Measurements from ENCODE around the gene ELN. TPM values are rescaled to one million over a fixed set of nuclear protein-coding genes. Genes with fewer than 3 reads are reported as not detected.

ELN gene
- total RNA-seq, 1 experiment from 2014 or later = not detected

DNA sequence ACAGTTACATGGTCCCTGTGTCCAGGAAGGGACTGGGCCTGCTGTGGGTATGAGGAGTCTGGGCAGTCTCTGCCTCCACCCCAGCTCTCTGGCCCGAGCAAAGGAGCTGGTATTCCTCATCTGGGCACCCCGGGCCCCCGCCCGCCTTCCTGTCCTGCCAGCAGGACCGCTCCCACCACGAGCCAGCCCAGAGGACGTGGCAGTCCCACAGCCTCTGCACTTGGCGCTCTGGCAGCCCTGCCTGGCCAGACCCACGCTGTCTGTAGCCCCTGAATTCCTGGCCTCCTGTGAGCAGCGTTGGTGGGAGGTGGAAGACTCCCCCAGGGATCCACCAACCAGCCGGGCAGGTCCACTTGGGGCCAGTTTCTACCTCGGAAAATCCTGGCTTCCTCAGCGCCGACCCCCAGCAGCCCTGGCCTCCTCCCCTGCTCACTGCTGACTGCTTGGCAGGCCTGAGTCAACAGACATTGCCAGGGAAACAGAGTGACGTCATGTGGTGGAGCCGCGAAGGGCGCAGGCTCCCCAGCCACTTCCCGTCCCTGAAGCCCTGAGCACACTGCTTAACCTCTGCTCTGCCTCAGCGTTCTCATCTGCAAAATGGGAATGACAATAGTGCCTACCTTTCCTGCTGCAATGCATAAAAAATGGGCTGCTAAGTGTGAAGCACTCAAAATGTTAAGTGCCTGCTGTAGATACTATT, 34.0 kb downstream of the ELN start:
- Histone ChIP-seq H3K36me3 (no peaks in the 10 kb centered on the region), H3K9me3 (replicated peaks) (no peaks in the 10 kb centered on the region), H3K27ac (peak overlapping the region; percentile 91), H3K27me3 (replicated peaks) (no peaks in the 10 kb centered on the region), H3K4me3 (peak overlapping the region; percentile 26), H3K4me1 (replicated peaks) (peaks cover 11% of the 10 kb centered on the region)
- DNase-seq (ENCODE audit: low read depth in 1 of 2, low spot score in 2 of 2) = peak; percentile 78 to 91

DNA sequence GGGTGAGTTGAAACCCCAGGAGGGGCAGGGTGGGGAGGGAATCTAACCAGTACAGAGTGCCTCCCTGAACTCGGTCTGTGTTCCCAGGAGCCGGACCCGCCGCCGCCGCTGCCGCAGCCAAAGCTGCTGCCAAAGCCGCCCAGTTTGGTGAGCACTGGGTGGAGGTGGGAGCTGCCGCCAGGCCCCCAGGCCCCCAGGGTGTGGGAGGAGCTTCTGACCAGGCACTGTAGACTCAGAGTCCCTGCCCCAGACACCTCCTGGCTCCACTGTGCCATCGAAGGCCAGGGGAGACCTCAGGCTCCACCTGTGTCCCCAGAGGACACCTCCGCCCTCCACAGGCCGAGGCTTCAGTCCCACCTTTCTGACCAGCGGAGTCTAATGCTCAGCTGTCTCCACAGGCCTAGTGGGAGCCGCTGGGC, 35.3 kb downstream of the ELN start:
- Histone ChIP-seq H3K4me3 (no peak overlapping the region), H3K27ac (no peak overlapping the region), H3K36me3 (no peaks in the 10 kb centered on the region), H3K27me3 (replicated peaks) (no peaks in the 10 kb centered on the region), H3K4me1 (replicated peaks) (peaks cover 11% of the 10 kb centered on the region), H3K9me3 (replicated peaks) (no peaks in the 10 kb centered on the region)
- DNase-seq (ENCODE audit: low read depth in 1 of 2, low spot score in 2 of 2) = no peak

DNA sequence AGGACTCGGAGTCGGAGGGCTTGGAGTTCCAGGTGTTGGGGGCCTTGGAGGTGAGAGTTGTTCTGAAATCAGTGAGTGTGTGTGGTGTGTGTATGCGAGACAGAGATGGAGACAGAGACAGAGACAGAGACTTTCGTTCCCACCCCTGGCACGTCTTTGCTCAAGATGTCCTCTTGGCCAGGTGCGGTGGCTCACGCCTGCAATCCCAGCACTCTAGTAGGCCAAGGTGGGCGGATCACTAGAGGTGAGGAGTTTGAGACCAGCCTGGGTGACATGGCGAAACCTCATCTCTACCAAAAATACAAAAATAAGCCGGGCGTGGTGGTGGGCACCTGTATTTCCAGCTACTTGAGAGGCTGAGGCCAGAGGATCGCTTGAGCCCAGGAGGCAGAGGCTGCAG, 35.7 kb downstream of the ELN start:
- no peak for DNase-seq (ENCODE audit: low read depth in 1 of 2, low spot score in 2 of 2)
- no peak overlapping the region for H3K4me3 ChIP-seq
- no peaks in the 10 kb centered on the region for H3K36me3 ChIP-seq
- H3K27me3 ChIP-seq (replicated peaks) = no peaks in the 10 kb centered on the region
- H3K27ac ChIP-seq = no peak overlapping the region
- peaks cover 11% of the 10 kb centered on the region for H3K4me1 ChIP-seq (replicated peaks)
- no peaks in the 10 kb centered on the region for H3K9me3 ChIP-seq (replicated peaks)

DNA sequence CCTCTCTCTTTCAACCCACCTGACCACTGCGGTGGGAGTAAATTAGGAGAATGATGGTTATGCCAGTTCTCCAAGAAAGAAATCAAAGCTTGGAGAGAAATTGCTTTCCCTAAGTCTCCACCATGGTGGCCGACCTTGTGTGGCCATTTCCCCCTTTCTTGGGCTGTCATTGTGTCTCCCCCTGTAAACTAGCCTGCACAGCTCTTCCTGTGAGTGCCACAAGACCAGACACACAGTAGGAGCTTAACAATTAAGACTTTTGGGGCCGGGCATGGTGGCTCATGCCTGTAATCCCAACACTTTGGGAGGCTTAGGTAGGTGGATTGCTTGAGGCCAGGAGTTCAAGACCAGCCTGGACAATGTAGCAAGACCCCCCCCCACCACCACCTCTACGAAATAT, 36.7 kb downstream of the ELN start:
- Histone ChIP-seq H3K9me3 (replicated peaks) (no peaks in the 10 kb centered on the region), H3K27me3 (replicated peaks) (no peaks in the 10 kb centered on the region), H3K27ac (no peak overlapping the region), H3K36me3 (no peaks in the 10 kb centered on the region), H3K4me1 (replicated peaks) (peaks cover 11% of the 10 kb centered on the region), H3K4me3 (no peak overlapping the region)
- DNase-seq (ENCODE audit: low read depth in 1 of 2, low spot score in 2 of 2) = no peak

DNA sequence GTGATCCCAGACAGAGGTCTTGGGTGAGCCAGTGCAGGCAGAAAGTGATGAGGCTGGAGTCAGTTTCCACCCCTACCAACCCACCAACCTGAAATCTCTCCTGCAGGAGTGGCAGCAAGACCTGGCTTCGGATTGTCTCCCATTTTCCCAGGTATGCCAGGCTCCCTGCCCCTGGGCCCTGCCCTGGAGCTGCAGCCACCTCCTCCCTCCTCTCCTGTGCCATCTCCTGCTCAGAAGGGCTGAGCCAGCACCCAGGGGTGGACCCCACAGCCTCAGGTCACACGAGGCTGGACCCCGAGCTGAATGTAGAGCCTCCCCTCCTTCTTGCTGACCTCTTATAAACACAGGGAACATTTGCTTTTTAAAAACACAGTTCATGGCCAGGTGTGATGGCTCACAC, 38.7 kb downstream of the ELN start:
- Histone ChIP-seq H3K4me1 (replicated peaks) (peaks cover 10% of the 10 kb centered on the region), H3K27me3 (replicated peaks) (no peaks in the 10 kb centered on the region), H3K36me3 (no peaks in the 10 kb centered on the region), H3K4me3 (no peak overlapping the region), H3K9me3 (replicated peaks) (no peaks in the 10 kb centered on the region), H3K27ac (no peak overlapping the region)
- no peak for DNase-seq (ENCODE audit: low read depth in 1 of 2, low spot score in 2 of 2)

DNA sequence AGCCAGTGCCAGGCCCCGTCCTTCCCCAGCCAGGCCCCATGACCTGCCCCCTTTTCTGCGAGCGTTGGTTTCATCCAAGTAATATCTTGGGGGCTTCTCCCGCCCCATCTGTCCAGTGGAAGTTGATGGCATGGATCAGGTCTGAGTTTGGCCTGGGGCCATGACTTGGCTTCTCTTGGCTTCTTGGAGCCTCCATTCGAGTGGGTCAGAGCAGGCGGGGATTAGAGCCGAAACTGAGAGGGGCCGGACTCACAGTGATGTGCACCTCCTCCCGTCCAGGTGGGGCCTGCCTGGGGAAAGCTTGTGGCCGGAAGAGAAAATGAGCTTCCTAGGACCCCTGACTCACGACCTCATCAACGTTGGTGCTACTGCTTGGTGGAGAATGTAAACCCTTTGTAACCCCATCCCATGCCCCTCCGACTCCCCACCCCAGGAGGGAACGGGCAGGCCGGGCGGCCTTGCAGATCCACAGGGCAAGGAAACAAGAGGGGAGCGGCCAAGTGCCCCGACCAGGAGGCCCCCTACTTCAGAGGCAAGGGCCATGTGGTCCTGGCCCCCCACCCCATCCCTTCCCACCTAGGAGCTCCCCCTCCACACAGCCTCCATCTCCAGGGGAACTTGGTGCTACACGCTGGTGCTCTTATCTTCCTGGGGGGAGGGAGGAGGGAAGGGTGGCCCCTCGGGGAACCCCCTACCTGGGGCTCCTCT, 40.6 kb downstream of the ELN start:
- Histone ChIP-seq H3K27me3 (replicated peaks) (no peaks in the 10 kb centered on the region), H3K4me3 (no peak overlapping the region), H3K9me3 (replicated peaks) (no peaks in the 10 kb centered on the region), H3K27ac (no peak overlapping the region), H3K4me1 (replicated peaks) (no peaks in the 10 kb centered on the region), H3K36me3 (no peaks in the 10 kb centered on the region)
- DNase-seq (ENCODE audit: low read depth in 1 of 2, low spot score in 2 of 2) = no peak

DNA sequence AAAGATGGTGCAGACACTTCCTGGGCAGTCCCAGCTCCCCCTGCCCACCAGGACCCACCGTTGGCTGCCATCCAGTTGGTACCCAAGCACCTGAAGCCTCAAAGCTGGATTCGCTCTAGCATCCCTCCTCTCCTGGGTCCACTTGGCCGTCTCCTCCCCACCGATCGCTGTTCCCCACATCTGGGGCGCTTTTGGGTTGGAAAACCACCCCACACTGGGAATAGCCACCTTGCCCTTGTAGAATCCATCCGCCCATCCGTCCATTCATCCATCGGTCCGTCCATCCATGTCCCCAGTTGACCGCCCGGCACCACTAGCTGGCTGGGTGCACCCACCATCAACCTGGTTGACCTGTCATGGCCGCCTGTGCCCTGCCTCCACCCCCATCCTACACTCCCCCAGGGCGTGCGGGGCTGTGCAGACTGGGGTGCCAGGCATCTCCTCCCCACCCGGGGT, 41.1 kb downstream of the ELN start:
- Histone ChIP-seq H3K27me3 (replicated peaks) (no peaks in the 10 kb centered on the region), H3K9me3 (replicated peaks) (no peaks in the 10 kb centered on the region), H3K4me3 (no peak overlapping the region), H3K4me1 (replicated peaks) (no peaks in the 10 kb centered on the region), H3K36me3 (no peaks in the 10 kb centered on the region), H3K27ac (no peak overlapping the region)
- DNase-seq (ENCODE audit: low read depth in 1 of 2, low spot score in 2 of 2) = no peak

DNA sequence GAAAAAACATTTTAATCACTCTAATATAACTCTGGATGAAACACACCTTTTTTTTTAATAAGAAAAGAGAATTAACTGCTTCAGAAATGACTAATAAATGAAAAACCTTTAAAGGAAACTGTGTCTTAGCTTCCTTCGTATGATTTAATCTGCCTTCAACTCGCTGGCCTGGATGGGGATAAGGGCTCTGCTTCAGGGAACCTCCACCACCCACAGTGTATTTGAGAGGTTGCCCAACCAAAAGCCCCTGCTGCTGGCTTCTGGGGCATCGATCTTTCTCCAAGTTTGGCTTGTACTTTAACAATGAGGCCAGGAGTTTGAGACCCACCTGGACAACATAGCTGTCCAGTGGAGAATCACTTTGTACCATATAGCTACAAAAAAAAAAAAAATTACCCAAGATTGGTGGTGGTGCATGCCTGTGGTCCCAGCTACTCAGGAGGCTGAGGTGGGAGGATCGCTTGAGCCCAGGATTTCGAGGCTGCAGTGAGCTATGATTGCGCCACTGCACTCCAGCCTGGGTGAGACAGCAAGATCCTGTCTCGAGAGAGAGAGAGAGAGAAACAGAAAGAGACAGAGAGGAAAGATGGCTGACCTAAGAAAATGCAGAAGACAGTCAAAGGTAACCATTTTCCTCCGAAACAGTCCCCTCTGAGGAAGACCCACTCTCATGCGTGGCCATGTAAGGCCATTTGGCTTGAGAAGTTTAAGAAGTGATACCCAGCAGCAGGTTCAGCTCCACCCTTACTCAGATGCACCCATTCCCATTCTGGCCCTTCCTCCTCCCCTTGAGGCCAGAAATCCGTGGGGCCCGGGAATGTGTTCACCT, 42.0 kb downstream of the ELN start:
- H3K4me1 ChIP-seq (replicated peaks) = no peaks in the 10 kb centered on the region
- H3K27ac ChIP-seq = no peak overlapping the region
- H3K36me3 ChIP-seq = no peaks in the 10 kb centered on the region

DNA sequence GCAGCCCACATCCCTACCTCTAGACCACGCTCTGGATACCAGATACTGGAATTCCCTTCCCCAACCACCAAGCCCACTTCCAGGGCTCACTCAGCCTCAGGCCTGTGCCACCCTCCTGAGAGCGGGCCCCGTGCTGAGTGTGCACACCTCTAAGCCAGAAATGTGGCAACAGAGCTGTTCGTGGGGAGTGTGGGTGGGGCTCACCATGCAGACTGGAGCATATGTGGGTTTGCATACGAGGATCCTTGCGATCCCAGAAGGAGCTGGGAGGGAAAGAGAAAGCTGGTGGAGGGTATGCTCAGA, 42.6 kb downstream of the ELN start:
- H3K4me1 ChIP-seq (replicated peaks) = no peaks in the 10 kb centered on the region
- no peaks in the 10 kb centered on the region for H3K27me3 ChIP-seq (replicated peaks)
- H3K9me3 ChIP-seq (replicated peaks) = no peaks in the 10 kb centered on the region
- no peak for DNase-seq (ENCODE audit: low read depth in 1 of 2, low spot score in 2 of 2)
- no peak overlapping the region for H3K4me3 ChIP-seq
- H3K27ac ChIP-seq = no peak overlapping the region
- no peaks in the 10 kb centered on the region for H3K36me3 ChIP-seq

More for the DNA sequence above, 42.0 kb downstream of the ELN start:
- Histone ChIP-seq H3K4me3 (no peak overlapping the region), H3K9me3 (replicated peaks) (no peaks in the 10 kb centered on the region), H3K27me3 (replicated peaks) (no peaks in the 10 kb centered on the region)
- no peak for DNase-seq (ENCODE audit: low read depth in 1 of 2, low spot score in 2 of 2)

DNA sequence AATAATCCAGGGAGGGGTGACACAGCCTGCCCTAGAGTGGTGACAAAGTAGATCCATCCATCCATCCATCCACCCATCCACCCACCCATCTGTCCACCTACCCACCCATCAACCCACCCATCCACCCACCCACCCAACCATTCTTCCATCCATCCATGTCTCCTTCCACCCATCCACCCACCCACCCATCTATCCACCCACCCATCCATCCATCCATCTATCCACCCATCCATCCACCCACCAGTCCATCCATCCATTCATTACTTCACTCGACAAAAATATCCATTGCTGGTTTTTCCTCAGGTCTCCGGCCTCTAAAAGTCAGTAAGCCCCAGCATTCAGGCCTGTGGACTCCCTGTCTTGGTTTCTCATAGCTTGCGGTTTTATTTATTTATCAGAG, 43.1 kb downstream of the ELN start:
- H3K4me1 ChIP-seq (replicated peaks) = no peaks in the 10 kb centered on the region
- no peaks in the 10 kb centered on the region for H3K27me3 ChIP-seq (replicated peaks)
- H3K27ac ChIP-seq = no peak overlapping the region
- no peak overlapping the region for H3K4me3 ChIP-seq
- H3K36me3 ChIP-seq = no peaks in the 10 kb centered on the region
- no peak for DNase-seq (ENCODE audit: low read depth in 1 of 2, low spot score in 2 of 2)
- H3K9me3 ChIP-seq (replicated peaks) = no peaks in the 10 kb centered on the region

DNA sequence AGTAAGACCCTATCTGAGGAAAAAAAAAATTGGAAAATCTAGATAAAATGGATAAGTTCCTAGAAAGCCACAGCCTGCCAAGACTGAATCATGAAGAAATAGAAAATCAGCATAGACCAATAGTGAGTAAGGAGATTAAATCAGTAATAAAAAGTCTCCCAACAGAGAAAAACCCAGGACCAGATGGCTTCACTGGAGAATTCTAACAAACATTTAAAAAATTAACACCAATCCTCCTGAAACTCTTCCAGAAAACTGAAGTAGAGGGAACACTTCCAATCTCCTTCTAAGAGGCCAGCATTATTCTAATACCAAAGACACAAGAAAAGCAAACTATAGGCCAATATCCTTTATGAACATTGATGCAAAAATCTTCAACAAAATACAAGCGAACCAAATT, 46.8 kb downstream of the ELN start:
- H3K36me3 ChIP-seq = no peaks in the 10 kb centered on the region
- no peak overlapping the region for H3K27ac ChIP-seq
- H3K4me3 ChIP-seq = no peak overlapping the region
- H3K27me3 ChIP-seq (replicated peaks) = no peaks in the 10 kb centered on the region
- peaks cover 9% of the 10 kb centered on the region for H3K4me1 ChIP-seq (replicated peaks)
- H3K9me3 ChIP-seq (replicated peaks) = no peaks in the 10 kb centered on the region
- DNase-seq (ENCODE audit: low read depth in 1 of 2, low spot score in 2 of 2) = no peak

DNA sequence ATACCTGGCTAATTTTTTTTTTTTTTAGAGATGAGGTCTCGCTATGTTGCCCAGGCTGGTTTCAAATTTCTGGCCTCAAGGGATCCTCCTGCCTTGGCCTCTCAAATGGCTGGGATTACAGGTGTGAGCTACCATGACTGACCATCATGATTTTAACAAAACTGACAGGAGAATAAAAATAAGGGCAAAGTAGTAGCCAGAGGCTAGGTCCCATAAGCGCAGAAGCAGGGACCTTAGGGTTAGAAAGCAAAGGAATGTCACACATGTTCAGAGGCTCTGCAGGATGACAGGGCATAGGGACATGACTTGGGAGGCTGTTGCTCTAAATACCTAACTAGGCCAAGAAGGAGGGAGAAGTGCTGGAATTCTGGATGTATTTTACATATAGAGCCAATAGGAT, 50.5 kb downstream of the ELN start:
- no peak for DNase-seq (ENCODE audit: low read depth in 1 of 2, low spot score in 2 of 2)
- Histone ChIP-seq H3K4me1 (replicated peaks) (peaks cover 16% of the 10 kb centered on the region), H3K27ac (no peak overlapping the region), H3K4me3 (no peak overlapping the region), H3K27me3 (replicated peaks) (no peaks in the 10 kb centered on the region), H3K36me3 (no peaks in the 10 kb centered on the region), H3K9me3 (replicated peaks) (no peaks in the 10 kb centered on the region)

DNA sequence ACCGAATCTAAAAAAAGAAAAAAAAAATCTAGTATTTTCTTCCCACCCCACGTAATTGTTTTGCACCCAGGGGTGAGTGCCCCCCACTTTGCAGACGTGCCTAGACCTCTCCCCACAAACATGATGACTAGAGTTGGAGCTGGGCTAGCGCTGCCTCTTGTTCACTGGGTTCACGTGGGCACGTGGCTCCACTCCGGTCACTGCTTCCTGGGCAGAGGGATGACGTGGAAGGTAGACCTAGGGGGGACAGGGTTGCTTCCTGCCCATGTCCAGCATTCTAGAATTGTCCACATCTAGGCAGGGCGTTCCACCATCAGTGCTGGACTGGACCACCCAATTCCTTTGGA, 54.8 kb downstream of the ELN start:
- H3K4me3 ChIP-seq = no peak overlapping the region
- DNase-seq (ENCODE audit: low read depth in 1 of 2, low spot score in 2 of 2) = no peak
- H3K4me1 ChIP-seq (replicated peaks) = peaks cover 27% of the 10 kb centered on the region
- H3K36me3 ChIP-seq = peaks cover 26% of the 10 kb centered on the region
- H3K27me3 ChIP-seq (replicated peaks) = no peaks in the 10 kb centered on the region
- H3K9me3 ChIP-seq (replicated peaks) = no peaks in the 10 kb centered on the region
- H3K27ac ChIP-seq = no peak overlapping the region
